H9 (cell line): ENCODE data around the gene AQP12A. TPM values are rescaled to one million over a fixed set of nuclear protein-coding genes. Genes with fewer than 3 reads are reported as not detected.

ENCODE experiments used
- DNase-seq: peaks from one replicate; pipeline ENCODE4 v3.0.0-alpha.2; 2017
- H2AFZ ChIP-seq: one replicate; pipeline ENCODE4 v1.6.1; 2013; ENCODE audit warnings: mild to moderate bottlenecking, low read length, control low read depth, moderate library complexity
- H2AK5ac ChIP-seq: 2 replicates; pipeline ENCODE4 v1.6.1; 2013; ENCODE audit warnings: low read length, control low read depth, mixed read lengths; ENCODE audit not compliant: insufficient read length
- H2BK120ac ChIP-seq: one replicate; pipeline ENCODE4 v1.6.1; 2013; ENCODE audit warnings: low read depth, mild to moderate bottlenecking, low read length, control low read depth, inconsistent platforms; ENCODE audit not compliant: poor library complexity, severe bottlenecking
- H2BK12ac ChIP-seq: 2 replicates; pipeline ENCODE4 v1.6.1; 2013; ENCODE audit warnings: low read length, control low read depth, mixed read lengths, low read depth; ENCODE audit not compliant: insufficient read length
- H2BK15ac ChIP-seq: 2 replicates; pipeline ENCODE4 v1.6.1; 2013; ENCODE audit warnings: low read depth, low read length, control low read depth
- H2BK20ac ChIP-seq: one replicate; pipeline ENCODE4 v1.6.1; 2013; ENCODE audit warnings: low read depth, mild to moderate bottlenecking, low read length, control low read depth, inconsistent platforms; ENCODE audit not compliant: poor library complexity, severe bottlenecking
- H2BK5ac ChIP-seq: 2 replicates; pipeline ENCODE4 v1.6.1; 2013; ENCODE audit warnings: low read length, control low read depth, mixed read lengths; ENCODE audit not compliant: insufficient read length
- H3K14ac ChIP-seq: 2 replicates; pipeline ENCODE4 v1.6.1; 2013; ENCODE audit warnings: low read length, control low read depth; ENCODE audit not compliant: insufficient read depth
- H3K18ac ChIP-seq: 2 replicates; pipeline ENCODE4 v1.6.1; 2013; ENCODE audit warnings: low read depth, mild to moderate bottlenecking, mixed read lengths, low read length, control low read depth; ENCODE audit not compliant: insufficient read length
- H3K23ac ChIP-seq: 2 replicates; pipeline ENCODE4 v1.6.1; 2013; ENCODE audit warnings: low read length, control low read depth, mixed read lengths, low read depth; ENCODE audit not compliant: insufficient read length
- H3K23me2 ChIP-seq: 2 replicates; pipeline ENCODE4 v1.6.1; 2013; ENCODE audit warnings: low read depth, mild to moderate bottlenecking, mixed read lengths, low read length, control low read depth; ENCODE audit not compliant: insufficient read length, poor library complexity, severe bottlenecking
- H3K27ac ChIP-seq: 2 replicates; pipeline ENCODE4 v1.5.1; 2013; ENCODE audit warnings: low read length, control low read depth, mixed read lengths, low read depth; ENCODE audit not compliant: insufficient read length
- H3K27me3 ChIP-seq: 2 replicates; pipeline ENCODE4 v1.6.1; 2013; ENCODE audit warnings: low read length, control low read depth, inconsistent platforms; ENCODE audit not compliant: insufficient read depth
- H3K4ac ChIP-seq: 2 replicates; pipeline ENCODE4 v1.6.1; 2013; ENCODE audit warnings: low read depth, mild to moderate bottlenecking, control low read depth, inconsistent platforms, low read length, moderate library complexity
- H3K4me1 ChIP-seq: 2 replicates; pipeline ENCODE4 v1.6.1; 2013; ENCODE audit warnings: low read length, control low read depth, inconsistent platforms; ENCODE audit not compliant: insufficient read depth
- H3K4me2 ChIP-seq: 2 replicates; pipeline ENCODE4 v1.6.1; 2013; ENCODE audit warnings: low read length, control low read depth, mixed read lengths; ENCODE audit not compliant: insufficient read length, insufficient read depth
- H3K56ac ChIP-seq: 2 replicates; pipeline ENCODE4 v1.6.1; 2013; ENCODE audit warnings: low read depth, mild to moderate bottlenecking, mixed read lengths, low read length, control low read depth; ENCODE audit not compliant: insufficient read length
- H3K79me1 ChIP-seq: 2 replicates; pipeline ENCODE4 v1.6.1; 2013; ENCODE audit warnings: low read depth, mild to moderate bottlenecking, moderate library complexity, low read length, control low read depth, inconsistent platforms; ENCODE audit not compliant: insufficient read depth, poor library complexity, severe bottlenecking
- H3K79me2 ChIP-seq: 2 replicates; pipeline ENCODE4 v1.6.1; 2013; ENCODE audit warnings: low read length, control low read depth, inconsistent platforms; ENCODE audit not compliant: insufficient read depth
- H3K9ac ChIP-seq: 2 replicates; pipeline ENCODE4 v1.6.1; 2013; ENCODE audit warnings: low read length, control low read depth, mixed read lengths; ENCODE audit not compliant: insufficient read length; ENCODE audit errors: extremely low read depth
- H3K9me3 ChIP-seq: one replicate; pipeline ENCODE4 v1.6.1; 2013; ENCODE audit warnings: low read depth, low read length, inconsistent platforms; ENCODE audit not compliant: control insufficient read depth
- H3T11ph ChIP-seq: one replicate; pipeline ENCODE4 v1.6.1; 2013; ENCODE audit warnings: mild to moderate bottlenecking, low read length, control low read depth, inconsistent platforms
- H4K20me1 ChIP-seq: one replicate; pipeline ENCODE4 v1.6.1; 2013; ENCODE audit not compliant: control insufficient read depth, insufficient read length, insufficient read depth
- H4K5ac ChIP-seq: 2 replicates; pipeline ENCODE4 v1.6.1; 2013; ENCODE audit warnings: low read depth, mild to moderate bottlenecking, mixed read lengths, low read length, control low read depth; ENCODE audit not compliant: insufficient read length
- H4K8ac ChIP-seq: replicated peaks from 2 replicates; pipeline ENCODE4 v1.6.1; 2013; ENCODE audit warnings: low read length, control low read depth, mixed read lengths, low read depth; ENCODE audit not compliant: insufficient read length
- H4K91ac ChIP-seq: 2 replicates; pipeline ENCODE4 v1.6.1; 2013; ENCODE audit warnings: low read depth, mild to moderate bottlenecking, moderate library complexity, mixed read lengths, low read length, control low read depth; ENCODE audit not compliant: insufficient read length
- H3K27ac Mint-ChIP-seq, 3 experiments: 2 replicates in 2 of 3; 3 replicates in 1 of 3; pipeline ENCODE4 v1.8.0; 2020 to 2021; ENCODE audit warnings: mixed read lengths in 3 of 3, mild to moderate bottlenecking in 1 of 3, moderate library complexity in 1 of 3
- H3K27me3 Mint-ChIP-seq: 2 replicates; pipeline ENCODE4 v1.8.0; 2021; ENCODE audit warnings: low read depth, mild to moderate bottlenecking, moderate library complexity, mixed read lengths
- H3K36me3 Mint-ChIP-seq, 3 experiments: 2 replicates in 2 of 3; 3 replicates in 1 of 3; pipeline ENCODE4 v1.8.0; 2020 to 2021; ENCODE audit warnings: low read depth in 3 of 3, mixed read lengths in 3 of 3; ENCODE audit not compliant: insufficient read depth in 1 of 3
- H3K4me1 Mint-ChIP-seq, 2 experiments: 2 replicates each; pipeline ENCODE4 v1.8.0; 2020; ENCODE audit warnings: mixed read lengths in 2 of 2
- H3K4me3 Mint-ChIP-seq, 2 experiments: 2 replicates in 1 of 2; 3 replicates in 1 of 2; pipeline ENCODE4 v1.8.0; 2020 to 2021; ENCODE audit warnings: mild to moderate bottlenecking in 2 of 2, mixed read lengths in 2 of 2, moderate library complexity in 1 of 2
- H3K9me3 Mint-ChIP-seq, 2 experiments: 2 replicates in 1 of 2; 3 replicates in 1 of 2; pipeline ENCODE4 v1.8.0; 2020; ENCODE audit warnings: mild to moderate bottlenecking in 2 of 2, mixed read lengths in 2 of 2, moderate library complexity in 1 of 2
- WGBS: extraction: QIAGEN DNeasy Blood & Tissue Kit; methylation state at CpG from one replicate; pipeline ENCODE4 v1.1.7; 2013; ENCODE audit warnings: missing lambda C conversion rate, low lambda C conversion rate, mixed read lengths; ENCODE audit not compliant: insufficient read length; ENCODE audit errors: extremely low coverage; 5-methylcytosine and 5-hydroxymethylcytosine counted together
- total RNA-seq: library from RNA; stranded (reverse); gene quantifications from 2 replicates; pipeline ENCODE4 v1.2.1, GENCODE V29; 2021
- TF ChIP-seq, protein P1 (sequence below): fragments of 200-600 bp; sonication (generic); conservative IDR thresholded peaks from 3 replicates; pipeline ENCODE4 v1.8.0; 2021; ENCODE audit warnings: antibody characterized with exemption, mild to moderate bottlenecking

AQP12A gene
- total RNA-seq, 1 experiment from 2014 or later: not detected

DNA sequence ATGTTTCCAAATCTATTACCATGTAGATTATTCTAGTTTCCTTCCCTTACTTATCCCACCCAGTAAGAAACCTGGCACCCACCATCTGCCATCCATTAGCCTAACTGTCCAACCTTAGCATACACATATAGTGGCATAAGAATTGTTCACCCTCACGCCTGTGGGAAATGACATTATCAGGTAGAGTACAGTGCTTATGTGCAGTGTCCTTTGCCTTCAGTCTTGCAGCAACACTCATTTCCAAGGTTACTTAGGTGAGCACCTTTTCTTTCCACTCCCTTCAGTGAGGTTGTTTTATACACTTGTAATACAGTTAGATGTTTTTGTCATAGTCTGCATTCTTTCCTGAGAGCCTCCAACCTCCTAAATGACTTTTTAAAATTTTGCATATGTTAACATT, 27.0 kb upstream of the AQP12A start:
- Histone ChIP-seq H3K27me3 (no peaks in the 10 kb centered on the region), H3K79me1 (no peaks in the 10 kb centered on the region), H3K23ac (no peak overlapping the region), H4K5ac (no peak overlapping the region), H3T11ph (no peak overlapping the region), H2BK20ac (no peak overlapping the region), H4K20me1 (no peaks in the 10 kb centered on the region), H3K18ac (no peak overlapping the region), H3K14ac (no peak overlapping the region), H3K4ac (no peak overlapping the region), H3K9me3 (peaks cover 4% of the 10 kb centered on the region), H2BK15ac (no peak overlapping the region), H3K4me2 (no peak overlapping the region), H3K27ac (no peak overlapping the region), H2BK120ac (no peak overlapping the region), H3K79me2 (no peaks in the 10 kb centered on the region), H2AK5ac (no peak overlapping the region), H2BK5ac (no peak overlapping the region), H4K8ac (no peak overlapping the region), H3K23me2 (no peaks in the 10 kb centered on the region), H3K9ac (no peak overlapping the region), H4K91ac (no peak overlapping the region), H2AFZ (no peak overlapping the region), H3K56ac (no peak overlapping the region), H3K4me1 (no peaks in the 10 kb centered on the region), H2BK12ac (no peak overlapping the region)
- Mint-ChIP-seq H3K4me1 (no peaks in the 10 kb centered on the region), H3K4me3 (no peak overlapping the region), H3K27me3 (peaks cover 43% of the 10 kb centered on the region), H3K27ac (no peak overlapping the region), H3K9me3 (peaks cover 7 to 14% of the 10 kb centered on the region in 2 experiments; a peak in 3 of 5 replicates), H3K36me3 (no peaks in the 10 kb centered on the region)
- WGBS: no CpG with 5 or more reads among the region's 1 CpG
- TF ChIP-seq, protein P1, sequence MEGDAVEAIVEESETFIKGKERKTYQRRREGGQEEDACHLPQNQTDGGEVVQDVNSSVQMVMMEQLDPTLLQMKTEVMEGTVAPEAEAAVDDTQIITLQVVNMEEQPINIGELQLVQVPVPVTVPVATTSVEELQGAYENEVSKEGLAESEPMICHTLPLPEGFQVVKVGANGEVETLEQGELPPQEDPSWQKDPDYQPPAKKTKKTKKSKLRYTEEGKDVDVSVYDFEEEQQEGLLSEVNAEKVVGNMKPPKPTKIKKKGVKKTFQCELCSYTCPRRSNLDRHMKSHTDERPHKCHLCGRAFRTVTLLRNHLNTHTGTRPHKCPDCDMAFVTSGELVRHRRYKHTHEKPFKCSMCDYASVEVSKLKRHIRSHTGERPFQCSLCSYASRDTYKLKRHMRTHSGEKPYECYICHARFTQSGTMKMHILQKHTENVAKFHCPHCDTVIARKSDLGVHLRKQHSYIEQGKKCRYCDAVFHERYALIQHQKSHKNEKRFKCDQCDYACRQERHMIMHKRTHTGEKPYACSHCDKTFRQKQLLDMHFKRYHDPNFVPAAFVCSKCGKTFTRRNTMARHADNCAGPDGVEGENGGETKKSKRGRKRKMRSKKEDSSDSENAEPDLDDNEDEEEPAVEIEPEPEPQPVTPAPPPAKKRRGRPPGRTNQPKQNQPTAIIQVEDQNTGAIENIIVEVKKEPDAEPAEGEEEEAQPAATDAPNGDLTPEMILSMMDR: no peak
- DNase-seq: no peak
